Activated CD4-positive, alpha-beta T cell treated with anti-CD3 and anti-CD28 coated beads, Interleukin-2, amount 10 ng/mL, durations not matched to agents 7 days and 5 days (primary cell): ENCODE measurements around the gene ATG5. TPM values are rescaled to one million over a fixed set of nuclear protein-coding genes. Genes with fewer than 3 reads are reported as not detected.
"Not testable (repeated sequence)": the region's sequence is repeated elsewhere in the genome, so short reads cannot be mapped to it uniquely, and the experiment has no call there.

Source experiments
- CTCF ChIA-PET: fragments of 350-600 bp; sonication (Branson Sonifier 250); formaldehyde crosslinking; loops from one replicate; lab custom pipeline; 2021; ENCODE audit warnings: antibody characterized with exemption; lab: Charles Lee
- POLR2A ChIA-PET: fragments of 350-600 bp; sonication (Branson Sonifier 250); formaldehyde crosslinking; loops from one replicate; lab custom pipeline; 2021; ENCODE audit warnings: antibody characterized with exemption; lab: Charles Lee
- DNase-seq: peaks from one replicate; pipeline ENCODE4 v3.0.0-alpha.2; 2020
- H3K27ac Mint-ChIP-seq: one replicate; pipeline ENCODE4 v1.8.0; 2021; ENCODE audit warnings: mild to moderate bottlenecking, moderate library complexity, mixed read lengths
- H3K27me3 Mint-ChIP-seq: one replicate; pipeline ENCODE4 v1.8.0; 2021; ENCODE audit warnings: mixed read lengths
- H3K36me3 Mint-ChIP-seq: one replicate; pipeline ENCODE4 v1.8.0; 2021; ENCODE audit warnings: low read depth, mixed read lengths
- H3K4me1 Mint-ChIP-seq: one replicate; pipeline ENCODE4 v1.8.0; 2021; ENCODE audit warnings: mixed read lengths
- H3K4me3 Mint-ChIP-seq: one replicate; pipeline ENCODE4 v1.8.0; 2021; ENCODE audit warnings: mild to moderate bottlenecking, moderate library complexity, mixed read lengths
- H3K9me3 Mint-ChIP-seq: one replicate; pipeline ENCODE4 v1.8.0; 2021; ENCODE audit warnings: mixed read lengths
- total RNA-seq, 2 experiments: library from RNA; stranded (reverse); gene quantifications; one replicate each; pipeline ENCODE4 v1.2.3, GENCODE V29; 2021

Gene ATG5
- total RNA-seq, 2 experiments from 2014 or later = 27.4 to 29.3 TPM

GRCh38 chr6:106251531-106252255, 73.9 kb downstream of the ATG5 start:
- H3K36me3 Mint-ChIP-seq = peaks cover 25% of the 10 kb centered on the region
- POLR2A ChIA-PET = interaction anchor here (0.7 kb wide), 1 partner anchor 54 kb away, joined by 3 read pairs; no protein-coding TSS in a partner anchor

GRCh38 chr6:106250953-106251352, 74.6 kb downstream of the ATG5 start:
- Mint-ChIP-seq H3K4me1 (peaks cover 2% of the 10 kb centered on the region), H3K4me3 (no peak overlapping the region)
- CTCF ChIA-PET = no interaction called here

More at GRCh38 chr6:106251531-106252255, 73.9 kb downstream of the ATG5 start:
- not testable (repeated sequence) for H3K4me3 Mint-ChIP-seq, DNase-seq, H3K27ac Mint-ChIP-seq, H3K4me1 Mint-ChIP-seq, H3K9me3 Mint-ChIP-seq, H3K27me3 Mint-ChIP-seq
- CTCF ChIA-PET = interaction anchor here (0.6 to 1.6 kb wide), 4 partner anchors 18 to 728 kb away, joined by 3 to 4 read pairs (median 4); no protein-coding TSS in a partner anchor

DNA sequence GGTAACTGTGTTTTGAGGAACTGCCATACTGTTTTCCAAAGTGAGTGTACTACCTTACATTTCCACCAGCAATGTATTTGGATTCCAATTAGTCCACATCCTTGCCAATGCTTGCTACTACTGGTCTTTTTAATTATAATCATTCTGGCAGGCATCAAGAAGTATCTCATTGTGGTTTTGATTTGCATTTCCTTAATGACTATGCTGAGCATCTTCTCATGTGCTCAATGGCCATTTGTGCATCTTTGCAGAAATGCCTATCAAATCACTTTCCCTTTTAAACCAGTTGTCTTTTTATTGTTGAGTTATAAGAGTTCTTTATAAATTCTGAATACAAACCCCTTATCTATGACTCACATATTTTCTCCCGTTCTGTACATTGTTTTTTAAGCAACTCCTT, 75.9 kb downstream of the ATG5 start:
- ChIA-PET POLR2A (no interaction called here), CTCF (no interaction called here)
- no peak overlapping the region for H3K27ac Mint-ChIP-seq
- no peaks in the 10 kb centered on the region for H3K9me3 Mint-ChIP-seq
- H3K4me3 Mint-ChIP-seq = no peak overlapping the region
- peaks cover 27% of the 10 kb centered on the region for H3K36me3 Mint-ChIP-seq
- no peak for DNase-seq
- peaks cover 2% of the 10 kb centered on the region for H3K4me1 Mint-ChIP-seq
- no peaks in the 10 kb centered on the region for H3K27me3 Mint-ChIP-seq

More at GRCh38 chr6:106250953-106251352, 74.6 kb downstream of the ATG5 start:
- Mint-ChIP-seq H3K27ac (peak overlapping the region; percentile 51), H3K27me3 (no peaks in the 10 kb centered on the region), H3K9me3 (no peaks in the 10 kb centered on the region), H3K36me3 (peaks cover 28% of the 10 kb centered on the region)
- no peak for DNase-seq
- POLR2A ChIA-PET = no interaction called here

- peak overlapping the region; percentile 33 for H3K27ac Mint-ChIP-seq
- no peak for DNase-seq
- H3K36me3 Mint-ChIP-seq = peaks cover 31% of the 10 kb centered on the region
- H3K9me3 Mint-ChIP-seq = no peaks in the 10 kb centered on the region
- ChIA-PET CTCF (no interaction called here), POLR2A (no interaction called here)
- H3K4me3 Mint-ChIP-seq = no peak overlapping the region
- peaks cover 2% of the 10 kb centered on the region for H3K4me1 Mint-ChIP-seq
- no peaks in the 10 kb centered on the region for H3K27me3 Mint-ChIP-seq
These were observed 77.8 kb downstream of the ATG5 start for GRCh38 chr6:106247733-106248132.

DNA sequence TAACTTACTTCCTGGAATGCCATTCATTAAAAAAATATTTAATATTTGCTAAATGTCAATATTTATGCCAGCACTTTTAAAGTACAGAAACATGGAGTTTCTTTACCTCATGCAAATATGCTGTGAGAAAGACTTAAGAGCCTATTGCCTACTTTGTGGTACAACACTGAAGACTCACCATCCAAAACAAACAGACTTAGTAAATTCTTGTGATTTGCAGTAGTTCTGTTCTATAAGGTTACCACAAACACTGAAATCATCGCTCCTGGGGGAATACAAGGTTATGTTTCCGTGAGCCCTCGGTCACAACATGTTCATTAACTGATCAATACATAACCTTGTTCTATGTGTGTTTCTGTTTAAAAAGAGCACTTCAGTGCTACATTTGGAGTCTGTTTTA, 78.3 kb downstream of the ATG5 start:
- CTCF ChIA-PET = no interaction called here
- no peak overlapping the region for H3K4me3 Mint-ChIP-seq
- H3K36me3 Mint-ChIP-seq = peaks cover 31% of the 10 kb centered on the region
- no peaks in the 10 kb centered on the region for H3K9me3 Mint-ChIP-seq
- no peak for DNase-seq
- H3K27ac Mint-ChIP-seq = no peak overlapping the region
- H3K27me3 Mint-ChIP-seq = no peaks in the 10 kb centered on the region
- peaks cover 2% of the 10 kb centered on the region for H3K4me1 Mint-ChIP-seq
- POLR2A ChIA-PET = no interaction called here

GRCh38 chr6:106244931-106245330, 80.6 kb downstream of the ATG5 start:
- CTCF ChIA-PET = interaction anchor here (0.7 kb wide), 1 partner anchor 12 kb away, joined by 3 read pairs; no protein-coding TSS in a partner anchor
- peaks cover 35% of the 10 kb centered on the region for H3K36me3 Mint-ChIP-seq

GRCh38 chr6:106244521-106244920, 81.0 kb downstream of the ATG5 start:
- peaks cover 35% of the 10 kb centered on the region for H3K36me3 Mint-ChIP-seq
- POLR2A ChIA-PET = no interaction called here

More at GRCh38 chr6:106244931-106245330, 80.6 kb downstream of the ATG5 start:
- no peaks in the 10 kb centered on the region for H3K9me3 Mint-ChIP-seq
- peaks cover 2% of the 10 kb centered on the region for H3K4me1 Mint-ChIP-seq
- DNase-seq = no peak
- no peak overlapping the region for H3K4me3 Mint-ChIP-seq
- no peak overlapping the region for H3K27ac Mint-ChIP-seq
- H3K27me3 Mint-ChIP-seq = no peaks in the 10 kb centered on the region
- POLR2A ChIA-PET = no interaction called here

DNA sequence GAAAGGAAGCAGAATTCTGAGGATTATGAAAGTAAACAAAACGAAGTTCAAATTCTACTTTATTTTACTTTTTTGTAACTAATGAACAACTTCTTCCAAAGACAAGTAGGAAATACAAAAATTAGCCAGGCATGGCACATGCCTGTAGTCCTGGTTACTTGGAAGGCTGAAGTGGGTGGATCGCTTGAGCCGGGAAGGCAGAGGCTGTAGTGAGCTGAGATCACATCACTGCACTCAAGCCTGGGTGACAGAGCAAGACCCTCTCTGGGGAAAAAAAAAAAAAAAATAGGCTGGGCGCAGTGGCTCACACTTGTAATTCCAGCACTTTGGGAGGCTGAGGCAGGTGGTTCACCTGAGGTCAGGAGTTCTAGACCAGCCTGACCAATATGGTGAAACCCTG, 82.3 kb downstream of the ATG5 start:
- no peak overlapping the region for H3K4me3 Mint-ChIP-seq
- no peaks in the 10 kb centered on the region for H3K27me3 Mint-ChIP-seq
- H3K36me3 Mint-ChIP-seq = peaks cover 36% of the 10 kb centered on the region
- ChIA-PET CTCF (interaction anchor here (0.6 kb wide), 1 partner anchor 33 kb away, joined by 3 read pairs; no protein-coding TSS in a partner anchor), POLR2A (no interaction called here)
- no peaks in the 10 kb centered on the region for H3K9me3 Mint-ChIP-seq
- H3K27ac Mint-ChIP-seq = no peak overlapping the region
- no peaks in the 10 kb centered on the region for H3K4me1 Mint-ChIP-seq
- DNase-seq = no peak

More at GRCh38 chr6:106244521-106244920, 81.0 kb downstream of the ATG5 start:
- no peaks in the 10 kb centered on the region for H3K27me3 Mint-ChIP-seq
- no peaks in the 10 kb centered on the region for H3K4me1 Mint-ChIP-seq
- H3K9me3 Mint-ChIP-seq = no peaks in the 10 kb centered on the region
- H3K27ac Mint-ChIP-seq = no peak overlapping the region
- DNase-seq = no peak
- H3K4me3 Mint-ChIP-seq = no peak overlapping the region
- CTCF ChIA-PET = no interaction called here

- Mint-ChIP-seq H3K9me3 (no peaks in the 10 kb centered on the region), H3K4me1 (no peaks in the 10 kb centered on the region), H3K27me3 (no peaks in the 10 kb centered on the region), H3K4me3 (no peak overlapping the region), H3K27ac (no peak overlapping the region), H3K36me3 (peaks cover 27% of the 10 kb centered on the region)
- DNase-seq = no peak
- POLR2A ChIA-PET = no interaction called here
- CTCF ChIA-PET = no interaction called here
These were observed 84.1 kb downstream of the ATG5 start for GRCh38 chr6:106241498-106241897.

- POLR2A ChIA-PET = no interaction called here
- no peak for DNase-seq
- no peaks in the 10 kb centered on the region for H3K27me3 Mint-ChIP-seq
- no peak overlapping the region for H3K4me3 Mint-ChIP-seq
- peaks cover 14% of the 10 kb centered on the region for H3K9me3 Mint-ChIP-seq
- CTCF ChIA-PET = no interaction called here
- H3K4me1 Mint-ChIP-seq = peaks cover 7% of the 10 kb centered on the region
- H3K36me3 Mint-ChIP-seq = peaks cover 39% of the 10 kb centered on the region
- no peak overlapping the region for H3K27ac Mint-ChIP-seq
These were observed 88.3 kb downstream of the ATG5 start for GRCh38 chr6:106237286-106237685.

- H3K4me1 Mint-ChIP-seq, POLR2A ChIA-PET, DNase-seq, H3K4me3 Mint-ChIP-seq, H3K9me3 Mint-ChIP-seq, H3K27ac Mint-ChIP-seq, CTCF ChIA-PET, H3K27me3 Mint-ChIP-seq: not testable (repeated sequence)
- H3K36me3 Mint-ChIP-seq = peaks cover 21% of the 10 kb centered on the region
These were observed 95.6 kb downstream of the ATG5 start for GRCh38 chr6:106229876-106230445.

DNA sequence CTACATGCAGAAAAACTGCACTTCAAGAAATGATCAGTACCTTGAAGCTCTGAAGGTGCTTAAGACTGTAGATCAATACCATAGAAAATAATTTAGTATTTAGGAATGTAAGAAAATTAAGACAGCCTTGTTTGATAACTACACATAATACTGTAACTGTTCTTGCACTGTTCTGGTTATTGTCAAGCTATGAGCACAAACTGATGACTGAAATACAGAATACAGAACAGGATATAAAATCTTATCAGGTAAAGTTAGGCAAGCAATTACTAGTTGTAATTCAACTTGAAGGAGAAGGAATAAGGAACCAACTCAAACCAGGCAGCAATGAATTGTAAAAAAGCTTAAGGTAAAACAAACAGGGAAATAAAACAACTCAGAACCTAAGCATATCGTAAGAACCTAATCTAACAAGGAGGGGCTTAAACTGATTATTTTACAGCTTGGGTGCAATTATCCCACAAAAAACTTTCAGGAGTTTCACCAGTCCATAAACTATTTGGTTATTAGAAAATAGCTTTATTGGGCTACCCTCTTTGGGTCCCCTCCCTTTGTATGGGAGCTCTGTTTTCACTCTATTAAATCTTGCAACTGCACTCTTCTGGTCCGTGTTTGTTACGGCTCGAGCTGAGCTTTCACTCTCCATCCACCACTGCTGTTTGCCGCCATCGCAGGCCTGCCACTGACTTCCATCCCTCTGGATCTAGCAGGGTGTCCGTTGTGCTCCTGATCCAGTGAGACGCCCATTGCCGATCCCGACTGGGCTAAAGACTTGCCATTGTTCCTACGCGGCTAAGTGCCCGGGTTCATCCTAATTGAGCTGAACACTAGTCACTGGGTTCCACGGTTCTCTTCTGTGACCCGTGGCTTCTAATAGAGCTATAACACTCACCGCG, 97.7 kb downstream of the ATG5 start:
- DNase-seq = no peak
- H3K27me3 Mint-ChIP-seq = no peaks in the 10 kb centered on the region
- peaks cover 10% of the 10 kb centered on the region for H3K4me1 Mint-ChIP-seq
- H3K36me3 Mint-ChIP-seq = peaks cover 8% of the 10 kb centered on the region
- POLR2A ChIA-PET = no interaction called here
- no peaks in the 10 kb centered on the region for H3K9me3 Mint-ChIP-seq
- H3K4me3 Mint-ChIP-seq = no peak overlapping the region
- CTCF ChIA-PET = interaction anchor here (0.7 kb wide), 1 partner anchor 424 kb away, joined by 3 read pairs; no protein-coding TSS in a partner anchor
- H3K27ac Mint-ChIP-seq = no peak overlapping the region
